Stimulated activated CD4-positive, alpha-beta T cell treated with anti-CD3 and anti-CD28 coated beads, Interleukin-1b, Interleukin-23, amount 100 ng/mL, for 24 hours (primary cell): ENCODE measurements around the gene IMMP2L.

Source experiments
- DNase-seq, 4 experiments: peaks; one replicate each; pipeline ENCODE4 v3.0.0-alpha.2; 2020; ENCODE audit warnings: low read depth in 4 of 4, low spot score in 1 of 4

Gene IMMP2L

DNA sequence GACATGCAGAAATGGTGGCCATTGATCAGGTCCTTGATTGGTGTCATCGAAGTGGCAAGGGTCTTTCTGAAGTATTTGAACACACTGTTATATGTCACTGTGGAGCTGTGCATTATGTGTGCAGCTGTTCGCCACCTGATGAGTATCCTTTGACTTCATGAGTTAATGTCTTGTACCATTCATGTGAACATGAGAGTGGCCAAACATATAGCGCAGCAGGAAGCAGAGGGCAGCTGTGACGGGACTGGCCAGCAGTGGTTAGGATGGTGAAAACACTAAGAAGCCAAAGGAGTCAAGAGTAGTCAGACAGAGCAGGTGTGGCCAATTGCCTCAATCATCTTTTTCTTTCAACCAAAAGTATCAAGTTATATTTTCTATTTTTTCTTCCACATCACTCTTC lies 167.4 kb downstream of the IMMP2L start:
- no peak for DNase-seq

- no peak for DNase-seq
These were observed 169.1 kb downstream of the IMMP2L start for GRCh38 chr7:111393011-111393754.

- DNase-seq = no peak
These were observed 170.0 kb downstream of the IMMP2L start for GRCh38 chr7:111392294-111392693.

GRCh38 chr7:111390000-111390399 lies 172.3 kb downstream of the IMMP2L start:
- DNase-seq = no peak

GRCh38 chr7:111388912-111389311 lies 173.4 kb downstream of the IMMP2L start:
- no peak for DNase-seq

GRCh38 chr7:111388016-111388415 lies 174.3 kb downstream of the IMMP2L start:
- no peak for DNase-seq

DNA sequence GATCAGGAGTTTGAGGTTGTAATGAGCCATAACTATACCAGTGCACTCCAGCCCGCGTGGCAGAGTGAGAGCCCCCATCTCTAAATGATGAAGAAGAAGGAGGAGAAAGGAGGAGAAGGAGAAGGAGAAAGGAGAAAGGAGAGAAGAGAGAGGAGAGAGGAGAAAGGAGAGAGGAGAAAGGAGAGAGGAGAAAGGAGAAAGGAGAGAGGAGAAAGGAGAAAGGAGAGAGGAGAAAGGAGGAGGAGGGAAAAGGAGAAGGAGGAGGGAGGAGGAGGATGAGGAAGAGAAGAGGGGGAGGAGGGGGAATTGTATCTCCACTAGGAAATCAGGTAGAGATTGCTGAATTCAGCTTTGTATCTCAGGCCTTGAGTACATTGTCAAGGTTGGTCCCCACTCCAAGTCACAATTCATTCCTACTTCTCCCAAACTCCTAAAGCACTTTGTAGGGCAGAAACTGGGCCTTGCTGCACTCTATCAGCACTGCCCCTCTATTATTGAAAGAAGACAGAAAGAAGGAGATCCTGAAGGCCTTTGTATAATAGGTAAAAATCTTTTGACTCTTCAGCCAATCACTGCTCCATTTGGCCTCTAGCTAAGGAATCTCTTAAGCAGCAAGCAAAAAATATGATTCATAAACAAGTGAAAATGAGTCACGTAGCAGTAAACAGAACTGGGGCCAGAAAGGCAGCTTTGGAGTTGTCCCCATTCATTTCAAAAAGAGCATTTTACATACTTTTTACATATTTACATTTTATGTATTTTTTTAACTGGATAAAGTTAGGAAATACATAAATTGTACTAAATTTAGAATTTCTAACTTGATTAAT lies 178.0 kb downstream of the IMMP2L start:
- DNase-seq = no peak

GRCh38 chr7:111383133-111383532 lies 179.2 kb downstream of the IMMP2L start:
- DNase-seq = no peak

- DNase-seq = no peak
These were observed 180.7 kb downstream of the IMMP2L start for GRCh38 chr7:111381590-111381989.

DNA sequence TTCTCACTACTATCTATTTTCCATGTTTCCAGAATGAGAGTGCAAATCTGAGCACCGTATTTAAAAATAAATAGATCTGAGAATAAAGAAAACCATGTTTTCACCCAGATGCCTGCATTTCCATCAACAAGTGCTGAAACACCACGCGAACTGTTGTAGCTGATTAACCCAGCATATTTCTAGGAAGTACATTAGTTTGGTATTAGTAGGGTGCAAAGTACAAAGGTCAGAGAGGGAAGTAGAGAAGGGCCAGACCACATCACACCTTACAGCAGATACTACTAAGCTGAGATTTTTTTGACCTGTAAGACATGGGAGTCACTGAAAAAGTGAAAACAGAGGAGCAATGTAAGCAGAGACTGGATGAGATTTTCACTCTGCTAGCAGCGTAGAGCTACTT lies 181.3 kb downstream of the IMMP2L start:
- no peak for DNase-seq

DNA sequence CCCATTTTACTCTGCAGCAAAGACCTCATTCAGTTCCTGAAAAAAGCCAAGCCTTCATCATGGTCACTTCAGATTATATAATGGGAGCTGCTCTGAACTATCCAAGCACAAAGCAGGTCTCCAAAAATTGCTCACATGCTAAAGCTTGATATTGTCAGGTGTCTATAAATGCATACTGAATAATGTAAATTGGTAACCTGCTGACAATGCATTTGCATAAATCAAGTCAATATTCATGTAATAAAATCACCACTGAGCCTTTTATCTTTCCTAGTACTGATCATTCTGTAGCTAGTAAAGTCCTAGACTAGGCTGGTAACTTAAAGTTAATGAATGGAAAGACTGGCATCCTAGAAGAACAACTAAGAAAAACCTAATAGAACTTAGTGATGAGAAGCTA lies 188.3 kb downstream of the IMMP2L start:
- no peak for DNase-seq

DNA sequence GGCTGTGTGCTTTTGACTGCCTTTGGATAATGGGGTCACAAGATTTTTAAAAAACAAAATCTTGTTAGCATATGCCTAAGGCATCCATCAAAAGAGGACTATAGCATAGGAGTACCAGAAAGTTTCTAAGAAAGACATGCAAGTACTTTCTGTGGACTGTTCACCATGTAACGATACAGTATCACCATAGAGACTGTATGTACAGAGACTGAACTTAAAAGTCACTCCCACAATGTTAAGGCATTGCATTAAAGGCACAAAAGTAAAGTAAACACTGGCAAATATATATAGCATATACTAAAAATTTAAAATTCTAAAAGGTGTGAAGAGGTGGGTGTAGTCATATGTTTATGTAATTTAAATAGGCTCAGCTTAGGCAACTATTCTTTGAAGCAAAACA lies 190.9 kb downstream of the IMMP2L start:
- no peak for DNase-seq

- no peak for DNase-seq
These were observed 192.3 kb downstream of the IMMP2L start for GRCh38 chr7:111370002-111370401.

DNA sequence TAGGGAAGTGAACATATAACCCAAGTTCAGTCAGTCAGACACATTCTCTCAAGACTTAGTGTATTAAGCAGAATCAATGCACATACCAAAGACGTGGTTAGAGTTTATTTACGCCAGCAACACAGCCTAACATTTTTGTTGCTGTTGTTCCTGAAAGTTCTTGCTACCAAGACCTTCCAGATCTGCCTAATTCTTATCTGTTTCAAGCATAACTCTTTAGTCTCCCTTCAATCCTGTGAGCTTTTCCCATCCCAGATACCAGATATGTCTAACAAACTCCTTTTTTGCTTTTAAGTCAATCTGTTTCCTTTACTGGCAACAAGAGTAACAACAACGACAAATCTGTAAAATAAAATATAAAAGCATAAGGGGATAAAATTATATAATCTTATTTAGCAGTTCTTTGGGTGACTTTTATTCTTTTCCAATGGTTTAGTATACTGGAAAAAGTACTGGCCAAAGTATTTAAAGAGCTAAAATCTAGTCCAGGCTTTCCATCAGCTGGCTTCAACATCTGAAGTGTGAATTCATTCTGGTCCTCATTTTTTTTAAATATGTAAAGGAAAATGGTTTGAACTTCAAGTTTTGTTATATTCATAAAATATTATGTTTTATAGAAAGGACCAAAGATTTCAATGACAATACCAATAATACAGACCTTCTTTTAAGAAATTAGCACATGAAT lies 193.8 kb downstream of the IMMP2L start:
- no peak for DNase-seq

- DNase-seq = no peak
These were observed 197.9 kb downstream of the IMMP2L start for GRCh38 chr7:111364413-111364812.

- DNase-seq = no peak
These were observed 199.2 kb downstream of the IMMP2L start for GRCh38 chr7:111363099-111363498.

- DNase-seq = no peak
These were observed 199.7 kb downstream of the IMMP2L start for GRCh38 chr7:111362506-111363054.

GRCh38 chr7:111358915-111359314 lies 203.4 kb downstream of the IMMP2L start:
- no peak for DNase-seq

GRCh38 chr7:111357691-111358090 lies 204.6 kb downstream of the IMMP2L start:
- no peak for DNase-seq

DNA sequence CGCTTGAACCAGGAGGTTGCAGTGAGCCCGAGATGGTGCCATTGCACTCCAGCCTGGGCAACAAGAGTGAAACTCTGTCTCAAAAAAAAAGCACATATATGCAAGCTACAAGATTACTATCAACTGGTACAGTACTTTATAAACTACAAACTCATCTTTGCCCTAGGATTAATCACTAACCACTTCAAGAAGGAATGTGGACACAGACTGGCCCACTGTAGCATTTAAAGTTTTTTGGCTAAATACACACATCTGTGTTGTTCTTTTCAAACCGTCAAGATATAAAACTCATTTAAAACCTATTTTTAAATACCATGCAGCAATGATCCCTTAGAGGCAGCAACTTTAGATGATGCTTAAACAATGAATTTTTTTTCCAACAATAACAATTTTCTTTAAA lies 205.4 kb downstream of the IMMP2L start:
- no peak for DNase-seq

GRCh38 chr7:111352319-111352718 lies 210.0 kb downstream of the IMMP2L start:
- no peak for DNase-seq

- no peak for DNase-seq
These were observed 216.1 kb downstream of the IMMP2L start for GRCh38 chr7:111346219-111346618.
